GM12801 (cell line): ENCODE data around the gene AMPH.

ENCODE experiments used
- TF ChIP-seq, protein P1 (sequence below): IDR thresholded peaks from one replicate; pipeline ENCODE4 v1.5.1; 2011; ENCODE audit warnings: control low read depth; ENCODE audit not compliant: insufficient read length; ENCODE audit errors: extremely low read depth

The AMPH gene

GRCh38 chr7:38429057-38429456 lies 202.1 kb downstream of the AMPH start:
- TF ChIP-seq, protein P1, sequence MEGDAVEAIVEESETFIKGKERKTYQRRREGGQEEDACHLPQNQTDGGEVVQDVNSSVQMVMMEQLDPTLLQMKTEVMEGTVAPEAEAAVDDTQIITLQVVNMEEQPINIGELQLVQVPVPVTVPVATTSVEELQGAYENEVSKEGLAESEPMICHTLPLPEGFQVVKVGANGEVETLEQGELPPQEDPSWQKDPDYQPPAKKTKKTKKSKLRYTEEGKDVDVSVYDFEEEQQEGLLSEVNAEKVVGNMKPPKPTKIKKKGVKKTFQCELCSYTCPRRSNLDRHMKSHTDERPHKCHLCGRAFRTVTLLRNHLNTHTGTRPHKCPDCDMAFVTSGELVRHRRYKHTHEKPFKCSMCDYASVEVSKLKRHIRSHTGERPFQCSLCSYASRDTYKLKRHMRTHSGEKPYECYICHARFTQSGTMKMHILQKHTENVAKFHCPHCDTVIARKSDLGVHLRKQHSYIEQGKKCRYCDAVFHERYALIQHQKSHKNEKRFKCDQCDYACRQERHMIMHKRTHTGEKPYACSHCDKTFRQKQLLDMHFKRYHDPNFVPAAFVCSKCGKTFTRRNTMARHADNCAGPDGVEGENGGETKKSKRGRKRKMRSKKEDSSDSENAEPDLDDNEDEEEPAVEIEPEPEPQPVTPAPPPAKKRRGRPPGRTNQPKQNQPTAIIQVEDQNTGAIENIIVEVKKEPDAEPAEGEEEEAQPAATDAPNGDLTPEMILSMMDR, result no peak

- TF ChIP-seq, protein P1, result no peak
Observed at GRCh38 chr7:38428041-38428440, 203.1 kb downstream of the AMPH start.

DNA sequence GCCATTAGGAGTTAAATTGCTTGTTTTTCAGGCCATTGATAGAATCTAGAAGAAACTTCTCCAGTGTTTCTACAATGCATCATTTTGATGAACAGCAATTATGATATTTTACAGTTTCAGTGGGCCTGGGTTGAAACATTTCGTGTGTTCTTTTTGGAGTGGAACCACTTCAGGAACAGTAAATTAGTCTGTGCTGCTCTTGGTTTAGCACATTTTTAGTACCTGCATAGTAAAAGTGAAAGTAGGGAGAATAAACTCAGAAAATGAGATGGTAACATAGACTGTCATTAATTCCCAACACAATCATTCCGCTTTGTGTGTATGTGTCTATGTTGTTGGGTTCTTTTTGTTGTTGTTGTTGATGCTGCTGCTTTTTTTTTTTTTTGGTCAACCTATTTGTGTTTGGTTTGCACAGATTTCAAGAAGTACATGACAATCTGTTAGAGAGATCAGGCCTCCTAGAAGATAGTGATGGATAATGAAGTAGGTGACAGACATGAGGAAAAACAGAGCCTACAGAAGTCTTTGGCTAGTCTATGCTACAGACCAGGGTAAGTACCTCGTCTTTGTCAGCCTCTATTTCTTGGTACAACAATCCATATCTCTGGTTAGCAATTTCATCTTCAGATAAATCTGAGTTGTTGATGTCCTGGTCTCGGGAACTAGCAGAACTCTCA lies 203.8 kb downstream of the AMPH start:
- TF ChIP-seq, protein P1, result no peak

GRCh38 chr7:38425509-38425908 lies 205.7 kb downstream of the AMPH start:
- TF ChIP-seq, protein P1, result no peak

DNA sequence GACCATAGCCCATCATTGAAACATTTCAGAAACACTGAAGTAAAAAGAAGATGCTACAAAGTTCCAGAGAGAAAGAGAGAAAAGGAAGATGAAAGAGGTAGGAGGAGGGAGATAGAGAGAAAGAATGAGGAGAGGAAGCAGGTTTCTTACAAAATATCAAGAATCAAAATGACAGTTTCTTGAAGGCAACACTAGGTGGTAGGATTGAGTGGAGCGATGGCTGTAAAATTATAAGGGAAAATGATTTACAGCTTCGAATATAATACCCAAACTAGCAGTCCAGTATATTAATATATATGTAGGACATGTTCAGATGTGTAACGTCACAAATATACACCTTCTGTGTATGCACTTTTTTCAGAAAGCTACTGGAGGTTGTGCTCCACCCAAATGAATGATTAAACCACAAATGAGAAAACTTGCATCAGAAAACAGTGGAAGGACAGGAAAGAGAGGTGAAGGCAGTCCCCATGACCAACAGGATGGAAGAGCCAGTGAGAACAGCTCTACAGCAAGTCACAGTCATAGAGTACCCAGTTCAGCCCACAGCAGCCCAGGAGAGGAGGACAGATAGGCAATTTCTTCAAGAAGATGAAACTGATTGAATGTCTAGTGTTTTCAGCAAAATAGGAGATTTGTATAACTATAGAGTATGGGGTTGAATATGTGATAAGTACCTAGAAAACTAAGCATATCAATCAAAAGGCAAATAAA lies 206.3 kb downstream of the AMPH start:
- TF ChIP-seq, protein P1, result no peak

- TF ChIP-seq, protein P1, result no peak
Observed at GRCh38 chr7:38413784-38414183, 217.4 kb downstream of the AMPH start.

DNA sequence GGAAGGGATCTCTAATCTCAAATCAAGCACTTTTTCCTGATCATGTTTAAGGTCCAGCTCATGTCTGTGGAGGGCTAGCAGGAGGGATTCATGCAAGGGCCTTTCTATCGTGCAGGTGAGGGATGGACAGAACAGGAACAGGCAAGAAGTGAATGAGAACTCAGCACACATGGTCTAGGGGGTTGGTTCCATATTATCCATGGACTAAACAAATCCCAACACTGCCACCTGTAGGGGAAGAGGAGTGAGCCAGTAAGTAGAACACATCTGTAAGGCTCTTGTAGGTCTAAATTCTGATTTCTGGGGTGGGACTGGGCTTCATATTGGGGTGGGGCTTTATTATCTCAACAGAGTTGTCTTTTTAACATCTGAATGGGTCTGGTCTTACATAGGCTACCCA lies 219.8 kb downstream of the AMPH start:
- TF ChIP-seq, protein P1, result no peak
